ENCODE measurements around the gene SOX6.

SOX6 gene

DNA sequence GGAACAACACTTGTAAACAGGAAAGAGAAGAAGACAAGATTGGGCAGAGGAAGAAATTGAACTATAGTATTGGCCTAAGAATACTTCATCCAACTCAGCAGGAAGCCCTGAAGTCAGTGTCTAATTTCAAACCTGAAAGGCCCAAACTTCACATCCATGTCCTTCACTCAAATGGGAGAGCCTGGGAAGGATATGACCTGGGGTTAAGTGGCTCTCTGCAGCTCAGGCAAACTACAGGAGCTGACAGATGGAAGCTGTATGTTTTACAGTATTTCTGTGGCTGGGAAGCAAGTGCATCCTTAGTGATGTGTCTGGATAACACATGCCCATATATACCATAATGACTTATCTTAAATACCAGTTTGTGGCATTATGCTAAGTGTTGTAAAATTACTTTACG, 196.2 kb downstream of the SOX6 start:
- Histone ChIP-seq H3K36me3 (ENCODE audit: insufficient read depth) (no peaks in the 10 kb centered on the region), H3K27me3 (ENCODE audit: insufficient read depth, low read depth) (no peaks in the 10 kb centered on the region), H3K27ac (no peak overlapping the region), H2AFZ (ENCODE audit: low read depth) (no peak overlapping the region), H3K4me1 (ENCODE audit: low read depth, poor library complexity, severe bottlenecking) (no peaks in the 10 kb centered on the region), H3K4me2 (no peak overlapping the region), H3K4me3 (IDR thresholded peaks at IDR 0.05; ENCODE audit: insufficient read depth, low read depth, low read length) (no peak overlapping the region), H3K79me2 (ENCODE audit: insufficient read depth, low read depth) (no peaks in the 10 kb centered on the region), H4K20me1 (ENCODE audit: insufficient read depth) (no peaks in the 10 kb centered on the region), H3K9ac (no peak overlapping the region)
- TF ChIP-seq, protein P1, sequence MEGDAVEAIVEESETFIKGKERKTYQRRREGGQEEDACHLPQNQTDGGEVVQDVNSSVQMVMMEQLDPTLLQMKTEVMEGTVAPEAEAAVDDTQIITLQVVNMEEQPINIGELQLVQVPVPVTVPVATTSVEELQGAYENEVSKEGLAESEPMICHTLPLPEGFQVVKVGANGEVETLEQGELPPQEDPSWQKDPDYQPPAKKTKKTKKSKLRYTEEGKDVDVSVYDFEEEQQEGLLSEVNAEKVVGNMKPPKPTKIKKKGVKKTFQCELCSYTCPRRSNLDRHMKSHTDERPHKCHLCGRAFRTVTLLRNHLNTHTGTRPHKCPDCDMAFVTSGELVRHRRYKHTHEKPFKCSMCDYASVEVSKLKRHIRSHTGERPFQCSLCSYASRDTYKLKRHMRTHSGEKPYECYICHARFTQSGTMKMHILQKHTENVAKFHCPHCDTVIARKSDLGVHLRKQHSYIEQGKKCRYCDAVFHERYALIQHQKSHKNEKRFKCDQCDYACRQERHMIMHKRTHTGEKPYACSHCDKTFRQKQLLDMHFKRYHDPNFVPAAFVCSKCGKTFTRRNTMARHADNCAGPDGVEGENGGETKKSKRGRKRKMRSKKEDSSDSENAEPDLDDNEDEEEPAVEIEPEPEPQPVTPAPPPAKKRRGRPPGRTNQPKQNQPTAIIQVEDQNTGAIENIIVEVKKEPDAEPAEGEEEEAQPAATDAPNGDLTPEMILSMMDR (conservative IDR thresholded peaks at IDR 0.05; ENCODE audit: low read depth, low read length), result no peak

DNA sequence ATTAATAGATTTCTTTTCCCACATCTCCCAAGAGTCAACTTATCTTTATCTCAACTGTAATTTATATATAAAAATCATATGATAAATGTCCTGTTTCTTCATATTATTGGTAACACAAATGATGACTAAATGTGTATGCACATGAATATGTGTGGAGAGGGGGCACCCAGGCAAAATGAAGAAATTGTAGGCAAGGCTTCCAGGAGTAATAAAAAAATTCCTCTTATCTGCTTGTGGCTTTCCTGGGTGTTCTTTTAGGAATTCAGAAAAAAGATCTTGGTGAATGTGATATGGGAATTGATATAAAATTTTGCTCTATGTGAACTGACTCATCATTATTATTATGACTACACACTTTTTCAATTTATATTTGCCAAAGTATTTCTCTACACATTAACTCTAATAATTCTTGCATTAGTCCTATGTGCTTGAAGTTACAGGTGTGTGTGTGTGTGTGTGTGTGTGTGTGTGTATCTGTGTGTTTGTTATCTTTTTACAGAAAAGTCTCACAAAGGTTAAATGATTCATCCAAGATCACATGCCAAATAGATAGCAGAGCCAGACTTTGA, 197.8 kb downstream of the SOX6 start:
- Histone ChIP-seq H3K9ac (no peak overlapping the region), H2AFZ (ENCODE audit: low read depth) (no peak overlapping the region), H3K36me3 (ENCODE audit: insufficient read depth) (no peaks in the 10 kb centered on the region), H3K27me3 (ENCODE audit: insufficient read depth, low read depth) (no peaks in the 10 kb centered on the region), H4K20me1 (ENCODE audit: insufficient read depth) (no peaks in the 10 kb centered on the region), H3K27ac (no peak overlapping the region), H3K79me2 (ENCODE audit: insufficient read depth, low read depth) (no peaks in the 10 kb centered on the region), H3K4me1 (ENCODE audit: low read depth, poor library complexity, severe bottlenecking) (no peaks in the 10 kb centered on the region), H3K4me2 (no peak overlapping the region), H3K4me3 (IDR thresholded peaks at IDR 0.05; ENCODE audit: insufficient read depth, low read depth, low read length) (no peak overlapping the region)
- TF ChIP-seq, protein P1 (conservative IDR thresholded peaks at IDR 0.05; ENCODE audit: low read depth, low read length), result no peak

DNA sequence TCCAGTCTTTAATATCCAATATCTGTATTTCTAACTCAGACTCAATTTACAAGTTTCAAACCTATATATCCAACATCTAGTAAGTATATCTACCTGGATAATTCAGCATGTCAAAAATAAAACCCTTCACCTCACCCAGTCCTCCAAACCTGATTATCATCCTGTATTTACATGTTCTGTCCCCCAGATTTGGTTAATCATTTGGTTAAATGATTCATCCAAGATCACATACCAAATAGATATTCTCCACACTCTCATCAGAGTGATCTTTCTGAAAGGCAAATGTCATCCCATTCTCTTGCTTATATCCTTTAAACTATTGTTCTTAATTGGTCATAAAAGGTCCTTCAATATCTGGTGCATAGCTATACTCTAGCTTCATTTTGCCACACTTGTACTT, 199.0 kb downstream of the SOX6 start:
- H2AFZ ChIP-seq (ENCODE audit: low read depth), result no peak overlapping the region
- H3K4me3 ChIP-seq (IDR thresholded peaks at IDR 0.05; ENCODE audit: insufficient read depth, low read depth, low read length), result no peak overlapping the region
- H3K4me1 ChIP-seq (ENCODE audit: low read depth, poor library complexity, severe bottlenecking), result no peaks in the 10 kb centered on the region
- no peaks in the 10 kb centered on the region for H4K20me1 ChIP-seq (ENCODE audit: insufficient read depth)
- no peak overlapping the region for H3K27ac ChIP-seq
- H3K36me3 ChIP-seq (ENCODE audit: insufficient read depth), result no peaks in the 10 kb centered on the region
- no peaks in the 10 kb centered on the region for H3K79me2 ChIP-seq (ENCODE audit: insufficient read depth, low read depth)
- TF ChIP-seq, protein P1 (conservative IDR thresholded peaks at IDR 0.05; ENCODE audit: low read depth, low read length), result no peak
- no peak overlapping the region for H3K4me2 ChIP-seq
- no peaks in the 10 kb centered on the region for H3K27me3 ChIP-seq (ENCODE audit: insufficient read depth, low read depth)
- no peak overlapping the region for H3K9ac ChIP-seq

DNA sequence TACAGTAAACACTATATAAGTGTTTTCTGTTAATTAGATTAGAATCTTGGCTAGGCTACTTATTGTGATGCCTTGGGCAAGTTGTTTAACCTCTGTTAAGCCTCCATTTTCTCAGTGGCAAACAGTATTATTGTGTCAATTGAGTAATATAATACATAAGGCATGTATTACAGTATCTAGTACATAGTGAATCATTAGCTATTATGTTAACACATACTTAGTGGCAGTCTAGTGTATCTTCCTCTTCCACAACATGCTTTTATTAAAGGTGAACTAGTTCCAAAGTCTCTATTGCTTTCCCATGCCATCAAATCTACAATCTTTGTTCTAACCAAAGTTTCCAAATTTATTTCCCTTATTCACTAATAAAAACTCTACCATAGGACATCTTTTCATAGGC, 200.9 kb downstream of the SOX6 start:
- TF ChIP-seq, protein P1 (conservative IDR thresholded peaks at IDR 0.05; ENCODE audit: low read depth, low read length), result no peak
- Histone ChIP-seq H3K4me1 (ENCODE audit: low read depth, poor library complexity, severe bottlenecking) (no peaks in the 10 kb centered on the region), H3K27me3 (ENCODE audit: insufficient read depth, low read depth) (no peaks in the 10 kb centered on the region), H3K4me3 (IDR thresholded peaks at IDR 0.05; ENCODE audit: insufficient read depth, low read depth, low read length) (no peak overlapping the region), H3K4me2 (no peak overlapping the region), H3K27ac (no peak overlapping the region), H3K79me2 (ENCODE audit: insufficient read depth, low read depth) (no peaks in the 10 kb centered on the region), H4K20me1 (ENCODE audit: insufficient read depth) (no peaks in the 10 kb centered on the region), H3K36me3 (ENCODE audit: insufficient read depth) (no peaks in the 10 kb centered on the region), H3K9ac (no peak overlapping the region), H2AFZ (ENCODE audit: low read depth) (no peak overlapping the region)
